Pons (tissue), 1 donor: ENCODE data around the gene SAP30BP.

Source experiments
- DNase-seq: peaks from one replicate; pipeline ENCODE4 v3.0.0-alpha.2; 2016; ENCODE audit warnings: low spot score

SAP30BP gene

DNA sequence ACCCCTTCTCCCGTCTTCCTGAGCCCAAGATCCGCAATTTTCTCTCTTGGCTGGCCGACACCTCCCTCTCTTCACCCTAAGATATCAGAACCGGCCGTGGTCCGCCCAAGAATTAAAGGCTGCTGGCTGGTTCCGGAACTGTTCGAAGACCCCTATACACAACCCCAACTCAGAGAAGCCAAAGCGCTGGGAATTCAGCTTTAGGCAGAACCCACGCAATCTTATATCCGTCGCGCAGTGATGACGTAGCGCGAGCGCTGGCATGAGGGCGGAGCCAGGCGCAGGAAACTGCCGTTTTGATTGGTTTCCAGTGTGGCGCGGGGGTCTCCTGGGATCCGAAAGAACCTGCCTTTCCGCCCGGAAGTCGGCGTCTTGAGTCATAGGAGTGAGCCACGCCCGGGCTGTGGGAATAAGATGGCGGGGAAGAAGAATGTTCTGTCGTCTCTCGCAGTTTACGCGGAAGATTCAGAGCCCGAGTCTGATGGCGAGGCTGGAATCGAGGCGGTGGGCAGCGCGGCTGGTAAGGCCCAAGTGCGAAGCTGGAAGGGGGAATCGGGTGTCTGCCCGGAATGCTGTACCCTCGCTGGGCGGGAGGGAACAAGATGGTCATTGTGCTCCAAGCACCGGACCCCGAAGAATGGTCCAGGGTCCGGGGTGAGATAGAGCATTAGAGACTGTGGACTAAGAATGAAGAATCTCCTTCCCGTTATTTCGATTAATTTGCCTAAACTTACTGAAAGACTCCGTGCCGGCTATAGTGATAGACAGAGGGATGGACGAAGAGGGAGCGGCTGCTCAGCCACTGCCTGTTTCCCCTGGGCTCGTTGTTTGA lies at the start of gene SAP30BP, which contains the start of gene RECQL5:
Gene SAP30BP, plus strand, starts transcription at position 380 of the 832 bp plus-strand sequence. Its CDS starts 35 bp downstream, at position 415.
Gene RECQL5, minus strand, starts transcription at position 196 of the 832 bp plus-strand sequence. CDS start 597 bp downstream, outside the sequence.
- DNase-seq = peak; percentile 98

DNA sequence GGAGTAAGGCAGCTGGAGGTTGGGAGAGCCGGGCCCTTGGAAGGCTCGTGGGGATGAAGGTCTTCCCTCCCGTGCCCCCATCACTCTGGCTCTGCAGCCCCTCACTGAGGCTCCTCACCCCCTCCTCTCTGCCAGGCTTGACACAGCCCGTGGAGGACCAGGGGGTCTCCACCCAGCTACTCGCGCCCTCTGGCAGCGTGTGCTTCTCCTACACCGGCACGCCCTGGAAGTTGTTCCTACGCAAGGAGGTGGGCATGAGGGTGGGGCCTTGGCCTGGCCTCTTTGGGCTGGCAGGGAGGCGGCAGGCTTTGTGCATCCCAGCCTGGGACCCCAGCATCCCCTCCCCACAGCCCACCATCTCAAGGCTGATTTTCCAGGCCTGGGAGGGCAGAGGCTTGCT lies 49.5 kb upstream of the SAP30BP start:
- no peak for DNase-seq

DNA sequence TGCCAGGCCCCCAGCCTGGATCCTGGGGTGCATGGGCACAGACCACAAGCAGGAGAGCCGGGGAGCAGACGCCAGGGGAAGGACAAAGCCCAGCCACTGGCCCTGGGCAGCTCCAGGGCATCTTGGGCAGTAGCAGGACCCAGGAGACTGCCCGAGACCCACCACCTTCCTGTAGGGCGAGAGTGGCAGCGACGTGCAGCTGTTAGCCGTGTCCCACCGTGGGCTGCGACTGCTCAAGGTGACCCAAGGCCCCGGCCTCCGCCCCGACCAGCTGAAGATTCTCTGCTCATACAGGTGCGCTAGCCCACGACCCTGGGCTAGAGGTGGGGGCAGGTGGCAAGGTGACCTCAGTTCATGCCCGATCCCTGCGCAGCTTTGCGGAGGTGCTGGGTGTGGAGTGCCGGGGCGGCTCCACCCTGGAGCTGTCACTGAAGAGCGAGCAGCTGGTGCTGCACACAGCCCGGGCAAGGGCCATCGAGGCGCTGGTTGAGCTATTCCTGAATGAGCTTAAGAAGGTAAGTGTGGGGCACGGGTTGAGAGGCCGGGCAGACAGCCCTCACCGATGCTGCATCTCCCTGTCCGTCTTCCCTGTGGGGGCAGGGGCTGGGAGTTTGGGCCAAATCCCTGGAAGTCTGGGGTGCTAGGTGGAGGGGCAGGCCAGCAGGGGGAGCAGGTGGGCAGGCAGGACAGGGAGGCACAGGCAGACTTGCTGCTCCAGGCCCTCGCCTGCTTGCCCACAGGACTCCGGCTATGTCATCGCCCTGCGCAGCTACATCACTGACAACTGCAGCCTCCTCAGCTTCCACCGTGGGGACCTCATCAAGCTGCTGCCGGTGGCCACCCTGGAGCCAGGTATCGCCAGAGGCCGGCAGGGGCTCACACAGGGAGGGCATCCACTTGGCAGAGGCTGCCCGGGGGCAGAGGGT lies 47.4 kb upstream of the SAP30BP start:
- no peak for DNase-seq

DNA sequence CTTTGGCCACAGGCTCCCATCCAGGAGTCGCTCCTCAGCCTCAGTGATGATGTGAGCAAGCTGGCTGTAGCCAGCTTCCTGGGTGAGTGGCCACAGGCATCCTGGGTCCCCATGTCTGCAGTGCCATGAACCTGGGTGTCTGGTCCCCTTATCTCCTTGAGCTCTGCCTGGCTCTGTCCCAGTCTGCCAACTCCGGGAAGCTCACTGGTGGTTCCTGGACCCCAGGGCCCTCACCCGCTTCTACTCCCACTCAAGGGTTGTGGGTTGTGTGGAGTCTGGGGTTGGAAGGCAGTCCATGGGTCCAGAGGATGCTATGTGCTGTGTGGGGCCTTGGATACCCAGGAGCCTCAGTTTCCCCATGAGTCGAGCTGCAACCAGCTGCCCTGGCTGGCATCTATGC lies 45.6 kb upstream of the SAP30BP start:
- no peak for DNase-seq

DNA sequence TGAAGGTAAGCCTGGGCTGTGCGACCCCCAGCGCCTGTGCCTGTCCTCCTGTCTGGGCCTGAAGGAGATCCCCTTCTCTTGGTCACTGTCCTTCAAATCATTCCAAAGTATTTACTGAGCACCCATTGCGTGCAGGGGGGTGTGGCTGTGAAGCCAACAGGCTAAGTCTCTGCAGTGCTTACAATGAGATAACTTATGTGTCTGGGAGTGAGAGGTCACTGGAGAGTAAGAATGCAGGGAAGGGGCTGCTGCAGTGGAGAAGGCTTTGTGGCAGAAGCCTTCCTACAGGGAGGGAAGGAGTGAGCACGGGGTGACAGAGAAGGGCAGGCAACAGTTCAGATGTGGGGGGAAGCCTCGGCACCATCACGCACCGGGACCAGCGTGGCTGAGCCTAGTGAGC lies 45.1 kb upstream of the SAP30BP start:
- DNase-seq = no peak

DNA sequence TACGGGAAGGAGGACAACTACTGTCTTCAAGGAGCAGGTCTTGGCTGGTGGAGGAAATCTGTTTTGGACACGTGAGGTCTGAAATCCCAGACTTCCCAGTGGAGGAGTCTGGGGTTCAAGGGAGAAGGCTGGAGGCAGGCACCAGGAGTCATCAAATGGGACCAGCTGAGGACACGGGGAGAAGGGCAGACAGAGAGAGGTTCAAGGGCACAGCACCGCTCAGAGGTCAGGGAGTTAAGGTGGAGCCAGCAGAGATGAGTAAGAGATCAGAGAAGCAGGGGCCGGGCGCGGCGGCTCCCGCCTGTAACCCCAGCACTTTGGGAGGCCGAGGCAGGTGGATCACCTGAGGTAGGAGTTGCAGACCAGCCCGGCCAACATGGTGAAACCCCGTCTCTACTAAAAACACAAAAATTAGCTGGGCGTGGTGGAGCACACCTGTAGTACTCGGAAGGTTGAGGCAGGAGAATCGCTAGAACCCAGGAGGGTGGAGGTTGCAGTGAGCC lies 44.3 kb upstream of the SAP30BP start:
- DNase-seq = no peak

DNA sequence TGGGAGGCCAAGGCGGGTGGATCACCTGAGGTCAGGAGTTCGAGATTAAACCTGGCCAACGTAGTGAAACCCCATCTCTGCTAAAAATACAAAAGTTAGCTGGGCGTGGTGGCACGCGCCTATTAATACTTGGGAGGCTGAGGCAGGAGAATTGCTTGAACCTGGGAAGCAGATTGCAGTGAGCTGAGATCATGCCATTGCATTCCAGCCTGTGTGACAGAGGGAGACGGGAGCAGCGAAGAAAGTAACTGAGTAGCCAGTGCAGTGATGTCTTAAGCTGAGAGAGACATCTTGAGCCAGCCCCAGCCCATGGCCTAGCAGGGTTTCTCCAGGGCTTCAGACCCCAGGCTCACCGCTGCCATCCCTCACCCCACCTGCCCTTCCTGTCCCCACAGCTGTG lies 43.8 kb upstream of the SAP30BP start:
- no peak for DNase-seq

DNA sequence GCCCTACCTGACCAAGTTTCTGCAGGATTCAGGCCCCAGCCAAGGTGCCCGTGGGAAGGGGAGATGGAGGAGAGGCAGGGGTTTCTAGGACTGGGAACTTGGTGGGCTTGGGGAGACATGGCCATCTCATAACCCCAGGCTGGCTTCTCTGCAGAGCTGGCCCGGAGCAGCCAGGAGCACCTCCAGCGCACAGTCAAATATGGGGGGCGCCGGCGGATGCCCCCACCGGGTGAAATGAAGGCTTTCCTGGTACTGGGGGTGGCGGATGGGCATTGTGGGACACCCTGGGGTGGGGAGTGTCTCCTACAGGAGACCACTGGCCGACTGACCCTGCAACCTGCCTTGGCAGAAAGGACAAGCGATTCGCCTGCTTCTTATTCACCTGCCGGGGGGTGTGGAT lies 43.1 kb upstream of the SAP30BP start:
- no peak for DNase-seq

DNA sequence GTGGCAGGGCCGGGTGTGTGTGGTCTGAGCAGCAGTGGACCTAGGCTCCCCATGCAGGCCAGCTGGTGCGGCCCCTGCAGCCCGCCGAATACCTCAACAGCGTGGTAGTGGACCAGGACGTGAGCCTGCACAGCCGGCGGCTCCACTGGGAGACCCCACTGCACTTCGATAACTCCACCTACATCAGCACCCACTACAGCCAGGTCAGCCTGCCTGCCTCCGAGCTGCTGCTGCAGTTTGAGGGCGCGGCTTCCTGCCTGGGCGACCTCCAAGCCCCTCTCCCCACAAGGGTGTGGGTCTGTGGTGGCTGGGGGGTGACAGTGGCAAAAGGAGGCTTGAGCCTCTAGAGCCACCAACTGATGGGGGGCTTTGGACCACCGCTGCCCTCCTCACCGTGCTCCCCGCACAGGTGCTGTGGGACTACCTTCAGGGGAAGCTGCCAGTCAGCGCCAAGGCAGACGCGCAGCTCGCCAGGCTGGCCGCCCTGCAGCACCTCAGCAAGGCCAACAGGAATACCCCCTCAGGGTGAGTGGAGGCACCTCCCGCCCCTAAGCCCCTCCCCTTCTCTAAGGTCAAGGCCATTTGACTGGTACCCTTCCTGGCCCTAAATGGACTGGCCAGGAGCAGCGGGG lies 42.3 kb upstream of the SAP30BP start:
- no peak for DNase-seq

DNA sequence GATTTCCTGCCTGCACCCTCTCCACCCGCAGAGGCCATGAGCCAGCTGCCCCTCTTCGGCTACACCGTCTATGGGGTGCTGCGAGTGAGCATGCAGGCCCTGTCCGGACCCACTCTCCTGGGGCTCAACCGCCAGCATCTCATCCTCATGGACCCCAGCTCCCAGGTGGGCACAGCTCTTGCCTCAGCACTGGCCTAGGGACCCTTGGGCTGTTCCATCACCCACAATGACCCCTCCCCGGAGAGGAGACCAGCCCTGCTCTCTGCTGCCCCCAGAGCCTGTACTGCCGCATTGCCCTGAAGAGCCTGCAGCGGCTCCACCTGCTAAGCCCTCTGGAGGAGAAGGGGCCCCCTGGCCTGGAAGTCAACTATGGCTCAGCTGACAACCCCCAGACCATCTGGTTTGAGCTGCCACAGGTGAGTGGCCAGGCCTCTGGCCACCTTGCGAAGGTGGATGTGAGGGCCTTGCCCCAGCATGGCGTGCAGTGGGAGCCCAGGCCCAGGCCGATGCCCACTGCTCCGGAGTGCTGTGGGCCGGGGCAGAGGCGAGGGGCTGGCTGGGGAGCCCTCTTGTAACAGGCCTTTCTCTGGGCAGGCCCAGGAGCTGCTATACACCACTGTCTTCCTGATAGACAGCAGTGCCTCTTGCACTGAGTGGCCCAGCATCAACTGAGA lies 41.2 kb upstream of the SAP30BP start:
- DNase-seq = no peak

DNA sequence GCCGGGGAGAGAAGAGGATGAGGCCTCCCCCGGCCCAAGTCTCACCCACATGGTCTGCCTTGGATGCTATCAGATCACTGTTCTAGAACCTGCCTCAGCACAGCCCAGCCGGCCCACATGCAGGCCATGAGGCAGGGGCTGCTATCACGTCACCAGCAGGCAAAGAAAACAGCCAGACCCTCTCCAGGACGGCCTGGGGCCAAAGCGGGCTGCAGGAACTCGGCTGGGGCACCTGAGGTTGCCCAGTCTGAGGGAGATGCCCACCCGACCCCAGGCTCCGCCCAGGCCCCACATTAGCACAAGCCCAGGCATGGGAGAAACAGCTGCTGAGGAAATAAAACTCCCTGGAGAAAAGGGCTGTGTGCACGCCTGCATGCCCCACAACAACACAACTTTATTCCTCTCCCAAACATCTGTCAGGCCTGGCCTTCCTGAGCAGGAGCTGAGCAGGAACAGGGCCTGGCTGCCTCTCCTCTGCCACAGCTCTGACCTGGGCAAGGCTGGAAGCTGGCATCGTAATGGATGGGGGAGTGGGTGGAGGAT lies 40.6 kb upstream of the SAP30BP start:
- no peak for DNase-seq

DNA sequence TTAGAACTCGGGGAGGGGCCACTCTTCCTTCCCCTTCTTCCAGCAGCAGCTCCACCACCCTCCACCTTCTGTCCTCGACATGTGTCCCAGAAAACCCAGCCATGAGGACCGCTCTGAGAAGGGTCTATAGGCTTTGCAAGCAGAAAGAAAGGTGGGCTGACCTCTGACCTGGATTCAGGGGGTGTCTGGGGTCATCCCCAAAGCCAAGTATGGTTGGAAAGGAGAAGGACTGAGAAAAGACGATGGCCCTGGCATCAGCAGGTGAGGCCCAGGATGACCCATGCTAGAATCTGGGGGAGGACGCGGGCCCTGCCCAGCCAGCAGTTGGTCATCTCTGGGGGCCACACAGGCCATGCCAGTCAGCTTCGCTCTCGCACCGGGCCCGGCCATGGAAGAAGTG lies 40.0 kb upstream of the SAP30BP start:
- no peak for DNase-seq

DNA sequence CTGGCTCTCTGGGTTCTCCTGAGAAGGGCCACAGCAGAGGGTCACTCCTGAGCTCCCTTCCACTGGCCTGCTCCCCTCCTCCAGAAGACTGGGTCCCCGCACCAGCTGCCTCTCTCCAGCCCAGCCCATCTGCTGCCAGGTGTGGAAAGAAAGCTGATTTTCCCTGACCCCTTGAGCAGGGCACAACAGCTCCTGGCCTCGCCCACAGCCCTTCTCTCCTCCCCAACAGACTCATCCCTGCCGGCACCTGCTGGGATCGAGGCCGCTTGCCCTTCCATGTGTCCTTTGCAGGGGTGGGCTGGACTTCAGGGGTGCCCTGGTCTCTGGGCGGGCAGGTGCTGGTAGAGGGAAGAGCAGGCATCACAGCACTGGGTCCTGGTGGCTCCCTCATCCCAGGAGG lies 38.7 kb upstream of the SAP30BP start:
- DNase-seq = no peak

DNA sequence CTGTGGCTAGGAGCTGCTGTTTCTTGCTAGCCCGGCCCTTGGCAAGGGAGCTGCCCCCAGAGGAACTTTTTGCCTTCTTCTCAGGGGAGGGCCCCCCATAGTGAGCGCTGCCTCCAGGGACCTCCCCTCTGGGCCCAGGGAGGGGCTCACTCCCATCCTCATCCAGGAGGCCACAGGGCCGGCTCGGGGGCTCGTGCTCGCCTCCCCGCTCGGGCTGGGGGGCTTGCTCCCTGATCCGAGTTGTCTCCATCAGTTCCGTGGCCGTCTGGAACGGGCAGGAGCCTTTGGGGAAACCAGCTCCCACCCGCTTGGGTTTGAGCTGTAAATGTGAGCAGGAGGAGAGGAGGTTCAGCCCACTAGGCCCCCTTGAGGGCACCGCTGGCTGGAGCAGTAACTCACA lies 38.0 kb upstream of the SAP30BP start:
- DNase-seq = no peak

DNA sequence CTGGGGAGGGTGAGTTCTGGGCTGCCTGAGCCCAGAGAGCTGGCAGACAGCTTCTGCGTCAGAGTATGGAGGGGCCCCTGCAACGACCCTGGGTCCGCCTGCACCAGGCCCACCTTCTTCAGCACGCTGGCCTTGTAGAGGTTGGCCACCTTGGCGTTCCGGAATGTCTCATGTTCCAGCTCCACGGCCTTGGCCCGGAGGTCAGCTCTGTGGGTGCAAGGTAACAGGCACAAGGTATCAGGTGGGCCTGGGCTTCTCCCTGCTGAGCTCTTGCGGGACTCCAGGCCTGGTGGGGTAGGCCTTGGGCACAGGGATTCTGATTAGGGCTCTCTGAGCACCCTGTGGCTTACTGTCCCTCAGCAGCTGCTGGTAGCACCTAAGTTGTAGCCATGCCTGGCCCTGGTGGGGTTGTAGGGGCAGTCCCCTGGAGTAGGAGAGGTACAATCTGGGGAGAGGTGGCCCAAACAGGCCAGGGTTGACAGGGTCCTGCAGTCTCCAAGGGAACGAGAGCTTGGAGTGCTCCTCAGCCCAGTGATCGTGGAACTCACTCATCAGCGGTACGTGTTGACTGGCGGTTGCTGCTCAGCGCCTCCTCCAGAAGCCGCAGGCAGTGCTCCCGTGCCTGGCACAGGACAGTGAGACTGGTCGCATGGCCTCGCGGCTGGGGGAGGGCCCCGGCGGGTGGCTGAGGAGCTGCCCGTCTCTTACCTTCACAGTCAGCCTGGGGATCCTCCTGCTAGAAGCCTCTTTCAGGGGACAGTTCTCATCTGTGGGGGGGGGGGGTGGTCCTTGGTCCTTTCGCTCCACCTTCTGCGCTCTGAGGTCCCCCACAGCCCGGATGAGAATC lies 36.8 kb upstream of the SAP30BP start:
- no peak for DNase-seq

DNA sequence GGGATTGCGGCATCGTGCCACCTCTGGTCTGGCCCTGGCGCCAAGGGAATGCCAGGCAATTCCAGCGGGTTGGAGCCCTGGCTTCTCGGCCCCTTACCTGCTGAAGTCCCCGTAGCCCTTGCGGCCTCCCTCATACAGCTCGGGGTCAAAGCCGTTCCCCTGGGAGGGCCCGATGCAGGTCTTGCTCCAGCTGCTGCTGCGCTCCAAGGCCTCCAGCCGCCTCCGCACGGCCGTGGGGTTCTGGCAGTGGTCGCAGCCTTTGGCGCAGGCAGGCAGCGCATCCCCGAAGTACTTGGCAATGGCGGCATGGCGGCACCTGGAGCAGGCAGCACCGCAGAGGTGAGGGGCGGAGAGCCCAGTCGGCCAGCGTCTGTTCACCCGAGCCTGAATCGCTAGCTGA lies 35.8 kb upstream of the SAP30BP start:
- no peak for DNase-seq

DNA sequence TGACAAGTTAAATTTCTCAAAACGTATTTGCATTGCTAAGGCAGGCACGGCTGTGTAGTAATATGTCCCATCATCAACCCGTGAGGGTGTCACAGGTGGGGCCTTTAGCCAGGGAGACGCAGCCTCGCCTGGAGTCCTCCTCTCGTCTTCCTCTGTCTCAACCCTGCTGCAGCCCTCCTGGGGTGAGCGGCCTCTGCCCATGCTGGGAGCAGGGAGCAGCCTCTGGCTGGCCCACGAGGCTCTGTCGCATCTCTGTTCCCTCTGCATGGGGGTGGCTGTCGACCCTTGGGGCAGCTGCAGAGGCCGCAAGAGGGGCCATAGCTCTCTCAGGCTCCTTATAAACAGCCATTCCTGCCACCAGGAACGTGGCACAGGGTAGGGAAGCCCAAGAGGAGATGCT lies 34.7 kb upstream of the SAP30BP start:
- DNase-seq = no peak

DNA sequence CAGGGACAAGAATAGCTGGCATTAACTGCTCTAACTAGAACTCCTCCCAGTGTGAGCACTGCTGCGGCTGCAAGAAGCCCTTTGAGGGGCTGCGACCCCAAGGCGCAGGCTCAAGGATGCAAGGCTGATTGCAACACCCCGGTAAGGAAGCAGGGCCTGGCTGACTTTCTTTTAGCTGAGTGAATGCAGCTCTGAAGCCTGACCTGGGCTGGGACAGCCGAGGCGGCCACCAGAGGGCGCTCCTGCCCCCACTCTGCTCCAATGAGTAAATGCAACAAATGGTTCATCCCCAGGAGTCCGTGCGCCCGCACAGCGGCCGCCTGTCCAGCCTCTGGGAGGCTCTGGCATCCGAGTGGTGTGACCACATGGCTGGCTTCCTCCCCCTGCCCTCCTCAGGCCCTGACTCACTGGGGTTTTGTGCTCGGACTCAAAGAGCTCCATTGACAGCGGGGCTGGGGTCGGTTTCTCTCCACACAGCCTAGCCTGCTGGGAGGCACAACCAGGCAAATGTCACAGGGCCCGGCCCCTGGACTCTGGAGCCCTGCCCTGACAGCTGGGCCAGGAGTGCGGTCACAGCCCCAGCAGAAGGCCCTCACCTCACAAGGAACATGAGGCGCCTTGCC lies 34.2 kb upstream of the SAP30BP start, which contains the start of gene SMIM5:
Gene SMIM5, plus strand, starts transcription at position 572 of the 623 bp plus-strand sequence. CDS start 6,768 bp downstream, outside the sequence.
- peak; percentile 99 for DNase-seq

DNA sequence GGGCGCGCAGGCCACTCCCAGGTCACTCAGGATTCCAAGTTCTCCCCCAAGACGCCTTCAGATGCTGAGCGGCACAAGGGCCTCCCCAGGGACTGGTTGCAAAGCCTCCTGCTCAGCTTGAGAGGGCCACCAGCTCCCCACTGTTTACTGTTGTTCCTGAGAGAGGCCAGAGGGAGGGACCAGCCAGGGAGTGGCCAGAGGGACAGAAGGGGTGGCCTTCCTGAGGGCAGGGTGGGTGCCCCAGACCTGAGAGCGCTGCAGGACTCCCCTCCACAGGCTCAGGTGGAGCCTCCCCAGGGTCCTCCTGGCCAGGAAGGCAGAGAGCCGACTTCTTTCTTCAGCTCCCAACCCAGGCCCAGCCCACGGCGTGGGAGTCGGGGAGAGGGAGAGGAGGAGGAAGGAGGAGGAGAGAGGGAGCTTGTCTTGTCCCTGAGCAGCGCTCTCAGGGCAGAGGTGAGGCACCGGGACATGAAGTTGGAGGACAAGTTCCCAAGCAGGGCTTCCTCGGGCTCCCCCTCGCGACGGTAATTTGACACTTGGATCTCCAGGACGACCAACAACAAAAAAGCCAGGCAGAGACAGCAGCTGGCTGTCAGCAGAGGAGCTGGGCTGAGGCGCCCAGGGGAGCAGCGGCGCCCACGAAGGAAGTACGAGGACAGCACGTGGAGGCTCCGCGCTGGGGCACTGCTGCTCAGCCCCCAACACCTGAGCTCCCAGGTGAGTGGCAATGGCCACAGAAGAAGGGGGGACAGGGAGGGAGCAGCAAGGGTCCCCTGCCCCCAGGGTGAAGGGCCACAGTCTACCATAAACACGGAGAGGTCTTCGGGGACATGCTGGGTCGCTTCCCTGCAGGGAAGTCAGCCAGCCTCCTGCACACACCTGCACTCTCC lies 33.4 kb upstream of the SAP30BP start:
- DNase-seq = peak; percentile 88
